Measurements from ENCODE around the gene POMT1.
"Not testable (repeated sequence)": the region's sequence is repeated elsewhere in the genome, so short reads cannot be mapped to it uniquely, and the experiment has no call there.

The POMT1 gene

DNA sequence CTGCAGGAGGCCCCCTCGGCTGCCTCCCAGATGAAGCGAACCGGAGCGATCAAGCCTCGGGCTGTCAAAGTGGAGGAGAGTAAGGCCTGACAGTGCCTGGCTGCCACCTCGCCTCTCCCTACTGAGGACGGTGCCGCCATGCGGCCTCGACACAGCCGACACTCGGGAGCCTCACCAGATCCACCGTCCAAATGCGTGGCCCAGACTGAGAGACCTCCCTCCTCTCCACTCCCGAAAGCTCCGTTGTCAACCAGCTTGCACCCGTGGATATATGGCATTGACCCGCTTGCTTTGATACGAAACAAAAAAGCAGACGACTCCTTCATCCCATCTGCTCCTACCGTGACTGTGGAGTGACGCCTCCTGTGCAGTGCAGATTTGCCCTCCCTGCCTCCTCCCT, 6.9 kb upstream of the POMT1 start:
- no peak for DNase-seq (ENCODE audit: low read depth in 1 of 2, low spot score in 1 of 2)

DNA sequence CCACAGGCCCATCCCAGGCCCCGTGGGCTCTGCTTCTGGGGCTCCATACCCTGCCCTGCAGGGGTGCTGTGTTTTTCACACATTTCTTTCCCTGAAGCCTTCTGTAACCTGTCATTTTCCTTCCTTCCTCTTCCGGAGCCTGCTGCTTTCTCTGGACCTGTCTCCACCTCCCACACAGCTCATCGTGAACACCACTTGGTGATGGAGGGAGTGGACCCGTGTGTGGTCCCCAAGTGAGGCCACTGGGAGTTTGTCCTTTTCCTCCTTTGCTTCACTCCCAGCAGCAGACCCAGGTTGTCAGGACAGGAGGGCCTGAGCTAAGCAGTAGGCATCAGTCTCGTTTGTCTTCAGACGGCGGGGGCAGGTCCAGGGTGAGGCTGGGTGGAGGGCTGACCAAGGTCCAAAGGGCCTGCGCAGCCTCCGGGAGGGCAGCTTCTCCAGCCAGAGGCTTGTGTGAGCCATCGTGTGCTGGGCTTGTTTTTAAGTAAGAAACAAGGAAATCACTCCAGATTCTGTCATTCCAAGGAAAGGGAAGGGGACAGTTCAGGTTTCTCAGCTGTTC, 5.8 kb upstream of the POMT1 start:
- no peak for DNase-seq (ENCODE audit: low read depth in 1 of 2, low spot score in 1 of 2)

DNA sequence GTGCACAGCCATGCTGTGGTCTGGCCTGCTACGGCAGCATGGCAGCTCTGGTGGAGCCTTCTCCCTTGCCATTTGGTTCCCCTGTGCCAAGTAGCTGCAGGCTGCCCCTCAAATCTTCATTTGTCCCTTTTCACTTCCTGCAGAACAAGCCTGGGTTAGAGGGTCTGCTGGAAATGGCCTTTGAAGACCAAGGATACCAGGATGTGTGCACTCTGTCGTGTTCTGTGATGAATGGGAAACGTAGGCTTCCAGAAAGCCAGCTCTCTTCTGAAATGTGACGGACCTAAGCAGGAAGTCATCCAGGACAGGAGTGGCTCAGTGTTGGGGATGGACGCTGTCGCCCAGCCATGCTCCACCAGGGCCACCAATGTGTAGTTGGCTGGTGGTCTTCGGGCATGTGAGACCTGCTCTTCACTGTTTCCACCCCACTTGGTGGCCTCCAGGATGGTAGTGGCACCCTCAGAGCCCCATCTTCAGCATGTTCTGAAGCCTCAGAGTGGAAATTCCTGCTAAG, 3.4 kb upstream of the POMT1 start:
- no peak for DNase-seq (ENCODE audit: low read depth in 1 of 2, low spot score in 1 of 2)

DNA sequence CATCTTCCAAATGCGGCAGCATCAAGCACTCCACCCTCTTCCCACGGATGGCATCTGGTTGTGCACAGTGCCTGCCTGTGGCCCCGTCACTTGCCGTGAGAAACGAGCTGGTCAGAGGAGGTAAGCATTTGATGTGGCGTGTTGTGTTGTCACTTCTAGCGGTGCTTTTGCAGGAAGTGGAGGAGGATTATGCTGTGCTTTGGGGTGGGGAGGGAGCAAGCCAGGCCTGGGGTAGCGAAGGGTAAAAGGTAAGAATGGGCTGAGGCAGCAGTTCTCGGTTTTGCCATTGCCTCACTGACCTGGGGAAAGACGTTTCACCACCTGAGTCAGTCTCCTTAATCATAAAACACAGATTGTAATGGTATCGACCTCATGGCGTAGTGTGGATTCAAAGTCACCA, 2.3 kb upstream of the POMT1 start:
- DNase-seq (ENCODE audit: low read depth in 1 of 2, low spot score in 1 of 2), result peak; percentile 33 to 52

DNA sequence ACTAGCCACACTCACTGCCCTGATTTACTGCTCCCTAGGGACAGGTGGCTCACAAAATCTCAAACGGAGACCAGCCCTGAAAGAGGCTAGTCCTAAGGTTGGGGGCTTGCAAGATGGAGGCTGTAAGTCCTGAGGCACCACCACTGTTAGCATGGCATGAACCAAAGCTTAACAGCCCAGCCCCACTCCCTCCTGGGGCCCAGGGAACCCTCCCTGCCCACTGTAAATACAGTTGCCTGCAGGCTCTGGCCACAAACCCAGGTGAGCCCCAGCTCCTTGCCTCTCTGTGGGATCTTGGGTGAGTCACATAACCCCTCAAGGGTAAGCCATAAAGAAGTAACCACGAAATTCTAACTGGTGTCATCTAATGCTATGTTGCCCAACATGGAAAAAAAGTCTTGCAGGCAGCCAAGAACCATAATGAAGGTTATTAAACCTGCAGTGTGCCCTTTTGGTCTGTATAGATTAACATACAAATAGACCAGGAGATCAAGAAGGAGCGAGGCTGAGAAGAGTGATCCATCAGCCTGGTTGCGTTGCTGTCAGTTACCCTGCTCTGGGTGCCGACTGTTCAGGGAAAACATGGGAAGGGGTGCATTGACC, 1.7 kb upstream of the POMT1 start:
- DNase-seq (ENCODE audit: low read depth in 1 of 2, low spot score in 1 of 2), result peak in 1 of 2 donors; percentile 48

DNA sequence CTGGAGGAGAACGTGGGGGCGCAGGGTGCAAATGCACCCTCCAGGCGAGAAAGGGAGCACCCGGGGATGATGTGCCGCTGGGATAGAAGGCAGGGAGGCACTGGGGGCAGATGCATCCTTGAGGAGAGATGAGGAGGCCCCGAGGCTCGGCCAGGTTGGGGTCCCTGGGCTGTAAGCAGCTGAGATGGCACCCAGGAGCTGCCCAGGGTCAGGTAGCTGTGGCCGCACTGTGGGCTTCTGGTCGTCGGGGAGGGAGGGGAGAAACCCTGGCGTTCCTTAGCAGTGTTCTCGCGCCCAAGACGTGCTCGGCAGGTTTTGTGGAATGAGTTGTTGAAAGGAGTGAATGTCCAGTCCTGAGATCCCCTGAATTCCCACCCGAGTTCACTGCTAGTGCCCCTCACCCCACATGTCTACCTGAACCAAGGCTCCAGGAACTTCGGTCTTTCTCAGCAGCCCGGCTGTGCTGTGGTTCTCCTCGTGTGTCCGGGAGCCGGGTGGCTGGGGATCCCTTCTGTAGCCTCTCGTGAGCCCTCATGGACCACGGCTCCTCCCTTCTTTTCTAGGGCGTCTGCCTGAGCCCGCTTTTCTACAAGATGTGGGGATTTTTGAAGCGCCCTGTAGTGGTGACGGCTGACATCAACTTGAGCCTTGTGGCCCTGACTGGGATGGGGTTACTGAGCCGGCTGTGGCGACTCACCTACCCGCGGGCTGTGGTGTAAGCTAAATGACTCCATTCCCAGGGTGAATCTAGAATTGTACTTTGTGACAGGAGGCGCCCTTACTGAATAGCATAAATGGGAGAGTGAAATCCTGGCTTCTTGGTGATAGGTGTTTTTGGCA, 1.1 kb downstream of the POMT1 start:
- DNase-seq (ENCODE audit: low read depth in 1 of 2, low spot score in 1 of 2), result peak; percentile 42 to 52

DNA sequence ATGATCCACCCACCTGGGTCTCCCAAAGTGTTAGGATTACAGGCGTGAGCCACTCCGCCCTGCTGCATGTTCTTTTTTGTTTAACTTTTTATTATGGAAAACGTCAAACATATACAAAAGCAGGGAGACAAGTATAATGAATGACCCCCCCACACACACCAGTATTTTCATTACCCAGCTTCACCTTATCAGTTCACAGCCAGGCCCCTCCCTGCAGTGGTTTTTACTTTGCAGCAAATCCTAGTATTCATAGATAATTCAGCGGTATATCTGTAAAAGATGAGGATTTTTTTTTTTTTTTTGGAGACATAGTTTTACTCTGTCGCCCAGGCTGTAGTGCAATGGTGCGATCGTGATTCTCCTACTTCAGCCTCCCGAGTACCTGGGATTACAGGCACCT, 2.3 kb downstream of the POMT1 start:
- DNase-seq (ENCODE audit: low read depth in 1 of 2, low spot score in 1 of 2), result no peak

DNA sequence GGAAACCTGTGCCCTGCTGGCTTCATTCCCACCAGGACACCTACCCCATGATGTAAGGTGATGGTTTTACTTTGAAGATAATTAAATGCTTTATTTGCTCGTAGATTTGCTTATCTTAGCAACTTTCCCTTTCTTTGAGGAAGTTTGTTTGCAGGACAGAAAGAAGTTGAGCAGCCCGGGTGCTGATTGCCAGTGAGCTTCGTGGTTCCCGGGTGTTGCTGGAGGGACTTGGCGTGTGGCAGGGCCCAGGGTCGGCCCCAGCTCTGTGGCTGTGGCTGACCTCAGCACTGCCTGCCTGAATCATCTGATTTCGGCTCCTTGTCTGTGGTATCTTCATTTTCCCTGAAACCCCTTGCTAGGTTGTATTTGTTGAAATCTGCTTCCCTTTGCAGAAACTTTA, 8.7 kb downstream of the POMT1 start:
- DNase-seq (ENCODE audit: low read depth in 1 of 2, low spot score in 1 of 2), result no peak

DNA sequence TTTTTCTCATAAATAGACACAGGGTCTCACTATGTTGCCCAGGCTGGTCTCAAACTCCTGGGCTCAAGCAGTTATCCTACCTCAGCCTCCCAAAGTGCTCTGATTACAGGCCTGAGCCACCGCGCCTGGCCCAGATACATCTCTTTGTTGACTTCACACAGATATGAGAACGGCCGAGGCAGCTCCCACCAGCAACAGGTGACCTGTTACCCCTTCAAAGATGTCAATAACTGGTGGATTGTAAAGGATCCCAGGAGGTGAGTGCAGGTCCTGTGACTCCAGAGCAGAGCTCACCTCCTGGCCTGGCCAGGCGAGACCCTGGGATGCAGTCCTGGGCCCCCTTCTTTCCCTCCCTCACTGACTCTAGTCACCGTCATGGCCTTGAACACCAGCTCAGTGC, 9.2 kb downstream of the POMT1 start:
- no peak for DNase-seq (ENCODE audit: low read depth in 1 of 2, low spot score in 1 of 2)

DNA sequence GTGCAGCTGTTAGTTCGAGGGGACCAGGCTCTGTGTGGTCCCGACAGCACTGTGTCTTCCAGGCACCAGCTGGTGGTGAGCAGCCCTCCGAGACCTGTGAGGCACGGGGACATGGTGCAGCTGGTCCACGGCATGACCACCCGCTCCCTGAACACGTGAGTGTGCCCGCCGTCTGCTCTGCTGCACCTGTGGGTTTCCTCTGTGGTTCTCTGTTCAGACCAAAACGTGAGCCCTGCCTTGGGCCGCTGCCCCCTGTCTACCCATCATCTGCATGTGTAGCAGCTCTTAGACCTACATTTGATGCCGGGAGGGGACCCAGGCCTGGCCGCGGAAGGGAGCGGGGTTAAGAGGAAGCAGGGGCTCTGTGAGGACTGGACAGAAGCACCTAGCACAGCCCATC, 10.5 kb downstream of the POMT1 start:
- no peak for DNase-seq (ENCODE audit: low read depth in 1 of 2, low spot score in 1 of 2)

DNA sequence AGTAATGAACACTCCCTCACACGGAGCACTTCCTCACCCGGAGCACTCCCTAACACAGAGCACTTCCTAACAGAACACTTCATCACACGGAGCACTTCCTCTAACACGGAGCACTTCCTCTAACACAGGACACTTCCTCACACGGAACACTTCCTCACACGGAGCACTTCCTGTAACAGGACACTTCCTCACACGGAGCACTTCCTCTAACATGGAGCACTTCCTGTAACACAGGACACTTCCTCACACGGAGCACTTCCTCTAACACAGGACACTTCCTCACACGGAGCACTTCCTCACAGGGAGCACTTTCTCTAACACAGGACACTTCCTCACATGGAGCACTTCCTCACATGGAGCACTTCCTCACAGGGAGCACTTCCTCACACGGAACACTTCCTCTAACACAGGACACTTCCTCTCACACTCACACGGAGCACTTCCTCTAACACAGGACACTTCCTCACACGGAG, 12.9 kb downstream of the POMT1 start:
- DNase-seq (ENCODE audit: low read depth in 1 of 2, low spot score in 1 of 2), result not testable (repeated sequence)

DNA sequence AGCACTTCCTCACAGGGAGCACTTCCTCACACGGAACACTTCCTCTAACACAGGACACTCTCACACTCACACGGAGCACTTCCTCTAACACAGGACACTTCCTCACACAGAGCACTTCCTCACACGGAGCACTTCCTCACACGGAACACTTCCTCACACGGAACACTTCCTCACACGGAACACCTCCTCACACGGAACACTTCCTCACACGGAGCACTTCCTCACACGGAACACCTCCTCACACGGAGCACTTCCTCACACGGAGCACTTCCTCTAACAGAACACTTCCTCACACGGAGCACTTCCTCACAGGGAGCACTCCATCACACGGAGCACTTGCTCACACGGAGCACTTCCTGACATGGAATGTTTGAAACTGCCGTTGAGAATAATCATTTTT, 13.4 kb downstream of the POMT1 start:
- DNase-seq (ENCODE audit: low read depth in 1 of 2, low spot score in 1 of 2), result no peak

DNA sequence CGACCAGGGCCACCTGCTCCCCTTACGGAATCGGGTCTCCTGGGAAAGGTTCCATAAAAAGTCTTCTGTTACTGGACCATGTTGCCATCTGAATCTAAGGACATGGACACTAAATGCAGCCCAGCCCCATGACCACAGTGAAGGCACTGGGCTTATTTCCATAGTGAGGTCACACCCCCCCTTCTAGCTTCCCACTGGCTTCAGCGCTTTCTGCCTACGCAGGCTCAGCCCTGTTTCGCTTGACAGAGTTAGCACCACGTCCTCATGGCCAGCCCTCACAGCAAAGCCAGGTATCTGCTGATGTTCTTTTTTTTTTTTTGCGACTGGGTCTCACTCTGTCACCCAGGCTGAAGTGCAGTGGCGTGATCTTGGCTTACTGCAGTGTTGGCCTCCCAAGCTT, 14.2 kb downstream of the POMT1 start:
- DNase-seq (ENCODE audit: low read depth in 1 of 2, low spot score in 1 of 2), result no peak

DNA sequence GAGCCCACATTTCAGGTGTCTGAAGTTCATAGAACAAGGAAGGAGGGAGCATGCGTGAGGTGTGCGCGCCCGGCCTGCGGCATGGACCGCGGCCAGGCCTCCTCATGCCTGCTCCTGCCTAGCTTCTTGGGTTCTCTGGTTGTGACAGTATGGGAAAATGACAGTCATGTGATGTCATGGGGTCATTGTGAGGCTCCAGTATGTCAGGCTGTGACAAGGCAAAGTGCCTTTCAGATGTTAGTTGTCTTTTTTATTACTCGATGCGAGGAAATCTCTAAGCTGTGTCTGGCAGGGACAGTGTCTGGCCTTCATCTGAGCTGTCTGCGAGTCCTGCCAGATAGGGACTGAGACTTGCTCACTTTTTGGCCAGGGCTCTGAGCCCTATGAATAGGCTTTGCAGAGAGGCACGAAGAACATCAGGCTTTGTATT, 15.1 kb downstream of the POMT1 start:
- DNase-seq (ENCODE audit: low read depth in 1 of 2, low spot score in 1 of 2), result no peak

DNA sequence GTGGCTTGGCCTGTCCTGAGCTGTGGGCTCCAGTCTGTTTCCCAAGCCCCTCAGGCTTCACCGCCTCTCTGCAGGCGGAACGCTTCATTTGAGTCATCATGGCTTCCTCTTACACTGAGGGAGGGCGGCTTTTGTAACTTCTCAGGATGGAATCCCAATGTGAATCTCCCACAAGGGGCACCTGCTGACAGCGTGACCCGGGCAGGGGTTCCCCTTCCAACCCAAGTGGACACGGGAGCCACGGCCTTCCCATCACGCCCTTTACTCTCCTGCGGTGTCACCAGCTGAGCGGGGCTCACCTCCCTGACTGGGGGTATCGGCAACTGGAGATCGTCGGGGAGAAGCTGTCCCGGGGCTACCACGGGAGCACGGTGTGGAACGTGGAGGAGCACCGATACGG, 15.8 kb downstream of the POMT1 start:
- no peak for DNase-seq (ENCODE audit: low read depth in 1 of 2, low spot score in 1 of 2)

DNA sequence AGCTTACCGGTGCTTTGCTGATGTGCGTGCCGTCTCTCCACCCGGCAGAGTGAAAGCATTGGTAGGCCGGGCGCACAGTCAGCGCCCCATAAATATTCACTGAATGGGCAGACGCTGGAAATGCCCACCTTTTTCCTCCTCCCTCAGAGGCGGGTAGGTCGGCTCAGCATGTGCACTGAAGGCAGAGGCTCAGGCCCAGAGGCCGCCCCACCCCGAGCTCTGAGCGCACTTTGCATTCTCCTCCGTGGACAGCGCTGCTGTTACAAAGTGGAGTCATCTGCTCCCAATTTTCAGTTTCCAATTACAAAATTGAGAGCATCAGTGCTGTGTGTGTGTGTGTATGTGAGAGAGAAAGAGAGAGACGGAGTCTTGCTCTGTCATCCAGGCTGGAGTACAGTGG, 17.8 kb downstream of the POMT1 start:
- DNase-seq (ENCODE audit: low read depth in 1 of 2, low spot score in 1 of 2), result no peak

DNA sequence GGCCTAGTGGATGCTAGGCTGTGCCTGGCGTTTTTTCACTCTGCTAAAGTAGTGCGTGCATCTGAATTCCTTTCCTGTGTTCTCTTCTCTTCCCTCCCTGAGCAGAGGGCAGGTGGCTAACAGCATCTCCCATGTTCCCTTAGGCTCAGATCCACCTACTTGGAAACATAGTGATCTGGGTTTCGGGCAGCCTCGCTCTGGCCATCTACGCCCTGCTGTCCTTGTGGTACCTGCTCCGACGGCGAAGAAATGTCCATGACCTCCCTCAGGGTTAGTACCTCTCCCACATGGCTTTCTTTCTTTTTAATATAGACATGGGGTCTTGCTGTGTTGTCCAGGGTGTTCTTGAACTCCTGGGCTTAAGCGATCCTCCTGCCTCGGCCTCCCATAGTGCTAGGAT, 18.5 kb downstream of the POMT1 start:
- no peak for DNase-seq (ENCODE audit: low read depth in 1 of 2, low spot score in 1 of 2)

DNA sequence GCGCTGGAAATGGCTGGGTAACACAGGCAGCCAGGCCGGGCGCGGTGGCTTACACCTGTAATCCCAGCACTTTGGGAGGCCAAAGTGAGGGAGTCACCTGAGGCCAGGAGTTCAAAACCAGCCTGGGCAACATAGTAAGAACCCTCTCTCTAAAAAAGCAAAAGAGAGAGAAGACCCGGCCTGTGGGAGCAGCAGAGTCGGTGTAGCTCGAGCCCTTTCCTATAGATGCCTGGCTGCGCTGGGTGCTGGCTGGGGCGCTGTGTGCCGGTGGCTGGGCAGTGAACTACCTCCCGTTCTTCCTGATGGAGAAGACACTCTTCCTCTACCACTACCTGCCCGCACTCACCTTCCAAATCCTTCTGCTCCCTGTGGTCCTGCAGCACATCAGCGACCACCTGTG, 19.1 kb downstream of the POMT1 start:
- no peak for DNase-seq (ENCODE audit: low read depth in 1 of 2, low spot score in 1 of 2)

DNA sequence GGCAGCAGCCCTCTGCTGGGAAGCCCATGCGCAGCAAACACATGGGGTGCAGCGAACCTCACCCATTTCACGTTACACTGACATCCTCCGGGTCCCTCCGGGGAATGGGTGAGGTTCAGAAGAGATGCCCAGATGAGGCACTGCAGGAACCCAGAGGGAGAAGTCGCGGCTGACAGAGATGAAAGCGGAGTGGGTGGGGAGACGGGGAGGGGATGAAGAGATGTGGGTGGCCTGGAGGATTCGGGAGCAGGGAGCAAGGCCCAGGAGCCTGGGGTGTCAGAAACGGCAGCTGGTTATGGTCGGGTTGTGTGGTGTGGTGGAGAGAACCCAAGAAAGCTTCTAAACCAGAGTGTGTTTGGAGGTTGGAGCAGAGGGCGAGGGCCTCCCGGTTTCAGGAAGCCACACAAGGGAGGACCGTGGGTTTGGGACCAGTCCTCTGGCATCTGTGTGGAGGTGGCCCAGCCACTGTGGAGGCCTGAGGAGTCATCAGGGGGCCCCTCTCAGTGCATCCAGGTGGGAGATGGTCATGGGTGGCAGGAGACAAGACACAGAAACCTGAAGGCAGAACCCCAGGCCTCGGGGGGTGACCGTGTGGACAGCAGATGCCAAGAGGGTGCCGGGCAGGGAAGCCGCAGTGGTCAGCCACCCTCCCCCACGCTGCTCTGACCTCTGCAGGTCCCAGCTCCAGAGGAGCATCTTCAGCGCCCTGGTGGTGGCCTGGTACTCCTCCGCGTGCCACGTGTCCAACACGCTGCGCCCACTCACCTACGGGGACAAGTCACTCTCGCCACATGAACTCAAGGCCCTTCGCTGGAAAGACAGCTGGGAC, 19.8 kb downstream of the POMT1 start:
- DNase-seq (ENCODE audit: low read depth in 1 of 2, low spot score in 1 of 2), result no peak

DNA sequence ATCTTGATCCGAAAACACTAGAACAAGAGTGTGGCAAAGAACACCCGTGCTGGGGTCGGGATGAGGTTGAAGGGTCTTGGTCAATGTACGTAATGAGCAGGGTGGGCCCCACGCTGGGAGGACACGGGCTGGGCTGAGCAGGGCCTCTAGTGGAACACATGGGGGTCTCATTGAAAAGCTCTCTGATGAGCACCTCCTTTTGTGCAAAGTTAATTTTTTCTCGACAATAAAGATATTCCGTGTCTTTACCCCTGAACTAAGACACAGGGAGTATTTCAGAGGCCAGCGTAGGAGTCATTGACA, 20.3 kb downstream of the POMT1 start:
- DNase-seq (ENCODE audit: low read depth in 1 of 2, low spot score in 1 of 2), result no peak

Measured in activated CD4-positive, alpha-beta T cell treated with anti-CD3 and anti-CD28 coated beads, Interleukin-2, amount 50 U/mL, for 24 hours (primary cell).